GM15510 (cell line): ENCODE data around the gene PLEKHH2.

Source experiments
- POLR2A ChIP-seq: IDR thresholded peaks from 3 replicates; pipeline ENCODE4 v1.6.1; 2011; ENCODE audit warnings: borderline replicate concordance; ENCODE audit not compliant: insufficient read length; ENCODE audit errors: extremely low read depth

The PLEKHH2 gene

GRCh38 chr2:43798300-43798699 lies 161.2 kb downstream of the PLEKHH2 start:
- TF ChIP-seq POLR2A: no peak

GRCh38 chr2:43800894-43801293 lies 163.8 kb downstream of the PLEKHH2 start:
- no peak for TF ChIP-seq POLR2A

- TF ChIP-seq POLR2A: no peak
Observed at GRCh38 chr2:43802135-43802534, 165.1 kb downstream of the PLEKHH2 start.

GRCh38 chr2:43803113-43803512 lies 166.1 kb downstream of the PLEKHH2 start:
- no peak for TF ChIP-seq POLR2A

- no peak for TF ChIP-seq POLR2A
Observed at GRCh38 chr2:43806719-43807031, 169.6 kb downstream of the PLEKHH2 start.

- TF ChIP-seq POLR2A: no peak
Observed at GRCh38 chr2:43810452-43810851, 173.4 kb downstream of the PLEKHH2 start.

GRCh38 chr2:43810888-43811287 lies 173.8 kb downstream of the PLEKHH2 start:
- no peak for TF ChIP-seq POLR2A

GRCh38 chr2:43812006-43812405 lies 174.9 kb downstream of the PLEKHH2 start:
- TF ChIP-seq POLR2A: no peak

GRCh38 chr2:43812947-43813346 lies 175.9 kb downstream of the PLEKHH2 start:
- no peak for TF ChIP-seq POLR2A

GRCh38 chr2:43814711-43815110 lies 177.7 kb downstream of the PLEKHH2 start:
- no peak for TF ChIP-seq POLR2A
